NCI-H2196 treated with DMSO at 0.1 percent for 48 hours (cell line): ENCODE measurements around the gene SLU7.

Experiments used
- DNase-seq: peaks from one replicate; lab custom pipeline; 2025; ENCODE audit not compliant: unreplicated experiment; lab: John Stamatoyannopoulos, UW

Gene SLU7

DNA sequence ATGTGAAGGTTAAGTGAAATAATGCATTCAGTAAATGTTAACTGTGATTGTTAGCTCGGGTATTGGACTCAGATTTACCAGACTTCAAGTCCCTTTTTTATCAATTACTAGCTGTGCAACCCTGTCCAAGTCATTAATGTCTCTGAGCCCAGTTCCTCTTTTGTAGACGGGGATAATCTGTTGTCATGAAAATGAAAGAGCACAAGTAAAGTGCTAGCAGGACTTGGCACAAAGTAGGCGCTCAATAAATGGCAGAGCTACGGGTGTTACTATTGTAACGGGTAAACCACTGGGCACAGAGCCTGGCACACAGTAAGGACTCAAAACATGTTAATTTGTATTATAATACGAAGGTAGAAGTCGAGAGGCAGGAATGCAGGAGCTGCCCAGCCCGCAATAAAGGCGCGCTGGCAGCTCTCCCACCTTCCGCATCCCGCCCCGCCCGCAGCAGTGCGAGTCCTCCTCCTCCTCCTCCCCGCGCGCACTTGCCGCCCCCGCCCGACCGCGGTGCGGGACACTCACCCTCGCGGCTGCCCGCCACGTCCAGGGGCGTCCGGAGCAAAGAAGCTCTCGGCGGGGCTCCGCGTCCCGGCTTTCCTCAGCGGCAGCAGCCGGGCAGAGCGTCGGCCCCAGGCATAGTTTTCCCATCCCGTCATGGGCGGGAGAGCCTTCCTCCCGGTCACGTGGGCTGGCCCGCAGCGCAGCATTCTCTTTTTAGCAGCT, 48.7 kb downstream of the SLU7 start, which contains the start of gene C1QTNF2:
Gene C1QTNF2, minus strand, starts transcription at position 637 of the 723 bp plus-strand sequence. CDS start 15,615 bp downstream, outside the sequence.
- peak; percentile 15 for DNase-seq

DNA sequence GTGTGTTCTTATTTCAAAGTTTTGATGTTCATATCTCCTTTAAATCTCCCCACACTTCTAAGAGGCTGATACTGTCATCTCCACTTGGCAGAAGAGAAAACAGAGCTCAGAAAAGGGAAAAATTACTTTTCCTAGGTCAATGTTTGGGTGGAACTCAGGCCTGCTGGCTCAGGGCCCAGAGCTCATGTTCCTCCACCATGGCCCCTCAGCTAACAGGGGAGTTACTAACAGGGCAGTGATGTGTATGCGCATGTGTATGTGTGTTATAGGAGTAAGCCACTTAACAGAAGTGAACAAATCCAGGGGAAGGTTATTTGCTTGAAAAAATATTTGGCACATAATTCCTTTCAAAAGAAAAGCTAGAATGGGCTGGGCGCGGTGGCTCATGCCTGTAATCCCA, 51.0 kb downstream of the SLU7 start:
- no peak for DNase-seq

DNA sequence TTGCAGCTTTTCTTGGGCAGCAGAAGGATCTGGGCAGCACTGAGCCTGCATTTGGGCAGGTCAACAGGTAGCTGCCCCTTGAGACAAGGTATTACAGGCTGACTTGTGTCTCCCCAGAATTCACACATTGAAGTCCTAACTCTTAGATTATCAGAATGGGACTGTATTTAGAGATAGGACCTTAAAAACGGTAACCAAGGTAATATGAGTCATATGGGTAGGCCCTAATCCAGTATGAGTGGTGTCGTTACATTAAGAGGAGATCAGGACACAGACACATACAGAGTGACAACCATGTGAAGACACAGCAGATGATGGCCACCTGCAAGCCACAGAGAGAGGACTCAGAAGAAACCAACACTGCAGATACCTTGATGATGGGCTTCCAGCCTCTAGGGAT, 51.6 kb downstream of the SLU7 start:
- DNase-seq = no peak

DNA sequence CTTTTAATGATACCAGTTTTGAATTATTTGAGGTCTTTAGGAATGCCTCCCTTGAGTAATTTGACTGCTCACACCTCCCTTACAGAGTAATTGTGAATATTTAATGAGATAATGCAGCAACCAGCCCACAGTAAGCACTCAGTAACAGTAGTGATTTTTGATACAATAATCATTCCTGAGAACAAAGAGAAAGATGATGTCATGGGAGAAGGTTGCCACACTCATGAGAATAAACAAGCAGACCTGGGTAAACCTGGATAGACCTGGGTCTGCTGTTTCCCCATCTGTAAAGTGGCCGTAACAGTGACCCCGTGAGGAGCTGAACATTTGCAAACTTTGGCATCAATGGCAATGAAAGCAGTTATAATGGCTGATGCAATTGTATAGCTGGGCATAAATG, 52.7 kb downstream of the SLU7 start:
- no peak for DNase-seq

DNA sequence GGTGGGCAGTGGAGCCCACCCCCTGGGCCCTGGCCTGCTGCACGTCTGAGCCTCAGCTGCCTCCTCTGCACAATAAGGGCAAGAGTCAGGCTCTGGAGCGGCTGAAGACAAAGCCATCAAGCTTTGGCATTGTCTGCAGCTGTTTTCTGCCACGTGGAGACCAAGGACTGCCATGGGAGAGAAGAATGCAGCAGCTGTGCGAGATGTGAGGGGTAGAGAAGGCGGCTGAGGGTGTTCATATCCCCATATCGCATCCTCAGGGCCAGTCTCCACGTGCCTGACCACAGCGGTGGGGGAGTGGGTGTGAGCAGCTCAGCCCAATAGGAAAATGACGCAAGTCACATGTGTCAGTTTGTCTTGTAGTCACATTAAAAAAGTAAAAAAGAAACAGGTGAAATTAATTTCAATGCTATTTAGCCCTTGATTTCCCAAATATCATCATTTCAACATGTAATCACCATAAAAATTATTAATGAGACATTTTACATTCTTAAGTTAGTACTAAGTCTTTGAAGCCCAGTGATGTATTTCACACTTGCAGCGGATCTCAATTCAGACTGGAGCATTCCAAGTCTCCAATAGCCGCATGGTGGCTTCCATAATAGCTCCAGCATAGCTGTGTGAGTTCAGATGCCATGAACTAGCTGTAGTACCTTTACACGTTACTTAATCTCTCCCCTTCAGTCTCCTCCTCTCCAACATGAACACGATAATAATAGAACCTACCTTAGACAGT, 55.1 kb downstream of the SLU7 start:
- no peak for DNase-seq

DNA sequence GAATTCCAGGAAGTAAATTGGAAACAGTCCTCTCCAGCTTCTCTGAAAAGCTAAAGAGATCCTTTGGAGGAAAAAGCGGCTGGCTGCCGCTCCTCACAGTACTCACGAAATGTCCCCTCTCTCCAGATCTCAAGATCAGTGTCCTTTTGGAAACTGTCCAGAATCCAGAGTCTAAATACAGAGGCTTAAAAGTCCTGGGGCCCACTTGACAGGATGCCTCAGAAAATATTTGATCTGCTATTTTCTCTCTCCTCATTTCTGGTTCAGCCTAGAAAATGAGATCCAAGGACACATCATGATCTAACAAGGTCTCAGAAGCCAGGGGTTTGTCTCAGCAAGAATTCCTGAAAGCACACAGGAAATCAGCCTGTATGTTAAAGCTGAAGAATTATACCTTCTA, 55.7 kb downstream of the SLU7 start:
- no peak for DNase-seq

- no peak for DNase-seq
Observed at GRCh38 chr5:160361624-160362228, 57.2 kb downstream of the SLU7 start.

GRCh38 chr5:160360310-160360709, 58.6 kb downstream of the SLU7 start:
- no peak for DNase-seq

GRCh38 chr5:160359816-160360215, 59.1 kb downstream of the SLU7 start:
- no peak for DNase-seq

DNA sequence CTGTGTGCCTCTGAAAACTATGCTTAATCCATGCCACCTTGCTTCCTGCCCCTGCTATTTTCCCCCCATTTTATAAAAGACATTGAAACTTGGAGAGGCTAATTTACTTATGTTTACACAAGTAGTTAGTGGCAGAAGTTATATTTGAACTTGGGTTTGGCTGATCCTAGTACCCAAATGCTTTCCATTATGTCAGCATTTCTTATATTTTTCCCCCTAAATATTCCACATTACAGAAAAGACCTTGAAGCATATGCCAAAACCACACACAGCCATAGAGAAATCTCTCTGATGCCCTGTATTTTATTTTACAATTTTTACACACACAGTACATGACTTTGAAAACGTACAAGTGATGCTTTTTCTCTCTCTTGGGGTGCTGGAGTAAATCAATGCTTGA, 59.6 kb downstream of the SLU7 start:
- no peak for DNase-seq

- DNase-seq = no peak
Observed at GRCh38 chr5:160357861-160358411, 60.9 kb downstream of the SLU7 start.

DNA sequence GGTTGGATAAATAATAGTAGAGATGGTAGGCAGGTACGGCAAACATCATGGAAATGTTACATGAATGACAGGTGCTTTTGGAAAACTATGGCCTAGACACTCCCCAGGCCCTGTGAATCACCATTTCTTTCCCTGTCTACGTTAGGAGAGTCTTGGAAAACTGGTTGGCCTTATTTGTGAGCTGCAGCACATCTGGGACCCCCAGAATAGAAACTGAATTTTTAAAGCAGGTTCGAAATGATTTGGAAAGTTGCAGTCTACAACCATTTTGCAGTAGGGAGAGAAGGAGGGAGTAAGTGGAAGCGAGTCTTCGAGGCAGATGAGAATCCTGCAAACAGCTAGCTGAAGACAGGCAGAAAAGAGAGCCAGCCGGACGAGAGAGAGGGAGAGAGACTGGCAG, 61.5 kb downstream of the SLU7 start:
- no peak for DNase-seq

GRCh38 chr5:160356550-160357347, 62.1 kb downstream of the SLU7 start:
- DNase-seq = no peak

DNA sequence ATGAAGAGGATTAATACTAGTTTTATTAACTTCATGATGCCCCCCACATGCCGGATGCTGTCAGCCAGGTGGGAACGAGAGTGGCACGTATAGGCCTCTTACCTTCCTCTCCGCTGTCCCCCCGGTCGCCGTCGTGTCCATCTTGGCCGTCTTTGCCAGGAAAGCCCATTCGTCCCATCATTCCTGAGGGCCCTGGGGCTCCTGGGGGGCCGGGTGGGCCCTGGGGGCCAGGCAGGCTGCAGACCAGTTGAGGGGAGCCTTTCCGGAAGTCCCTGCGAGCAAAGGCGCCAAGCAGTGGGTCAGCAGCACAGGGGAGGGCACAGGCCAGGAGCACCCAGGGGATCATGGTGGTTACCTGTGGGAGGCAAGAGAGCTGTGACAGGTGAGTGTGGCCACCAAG, 64.2 kb downstream of the SLU7 start:
- no peak for DNase-seq

DNA sequence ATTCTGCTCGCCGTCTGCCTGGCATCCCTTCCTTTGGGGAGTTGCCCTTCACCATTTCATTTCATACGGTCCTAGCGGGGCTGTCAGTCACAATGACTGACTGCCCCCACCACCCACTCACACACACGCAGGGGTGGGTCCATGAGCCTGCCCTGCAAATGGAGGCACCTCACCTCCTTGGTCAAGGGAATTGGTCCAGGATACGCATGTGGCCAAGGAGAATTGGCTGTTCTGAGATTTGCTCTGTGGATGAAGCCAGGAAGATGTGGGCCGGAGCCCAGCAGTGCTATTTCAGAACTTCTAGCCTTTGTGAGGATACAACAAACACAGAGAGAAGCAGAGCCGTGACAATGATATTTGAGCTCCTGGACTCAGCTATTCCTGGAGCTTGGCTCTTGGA, 65.5 kb downstream of the SLU7 start:
- no peak for DNase-seq

GRCh38 chr5:160352308-160352707, 66.6 kb downstream of the SLU7 start:
- no peak for DNase-seq
